ENCODE data around the gene LSM12. TPM values are rescaled to one million over a fixed set of nuclear protein-coding genes. Genes with fewer than 3 reads are reported as not detected.
A peak's percentile ranks its signal among the peaks of the same experiment; 100 is the strongest.

Gene LSM12
- polyA plus RNA-seq, 1 experiment = 57.5 TPM

GRCh38 chr17:43988301-43988700 lies 78.2 kb downstream of the LSM12 start:
- no peak overlapping the region for H3K27ac ChIP-seq (ENCODE audit: low read depth, low read length)
- DNase-seq (ENCODE audit: low read depth, low spot score) = no peak
- ChIA-PET POLR2A (no interaction called here), CTCF (interaction anchor here (1.0 kb wide), 1 partner anchor 44 kb away, joined by 6 read pairs; no protein-coding TSS in a partner anchor)
- peaks cover 26% of the 10 kb centered on the region for H3K27me3 ChIP-seq (ENCODE audit: control insufficient read depth, insufficient read depth, low read length)
- no peaks in the 10 kb centered on the region; the same call in 1 of the 2 replicates for H3K9me3 ChIP-seq (ENCODE audit: control insufficient read depth, insufficient read depth, low read length)
- no peak for TF ChIP-seq CTCF (IDR thresholded peaks at IDR 0.05; ENCODE audit: low read depth, low read length)
- H3K4me3 ChIP-seq (ENCODE audit: low read depth, low read length) = no peak overlapping the region

GRCh38 chr17:43987131-43988021 lies 79.1 kb downstream of the LSM12 start:
- POLR2A ChIA-PET = no interaction called here
- Histone ChIP-seq H3K27me3 (ENCODE audit: control insufficient read depth, insufficient read depth, low read length) (peaks cover 36% of the 10 kb centered on the region), H3K9me3 (ENCODE audit: control insufficient read depth, insufficient read depth, low read length) (no peaks in the 10 kb centered on the region; the same call in 1 of the 2 replicates), H3K4me3 (ENCODE audit: low read depth, low read length) (no peak overlapping the region), H3K27ac (ENCODE audit: low read depth, low read length) (no peak overlapping the region)
- DNase-seq (ENCODE audit: low read depth, low spot score) = no peak
- CTCF ChIA-PET = interaction anchor here (0.6 to 2.0 kb wide), 3 partner anchors 9 to 45 kb away, joined by 3 to 6 read pairs (median 3); partner anchors contain the start of gene PPY
- no peak for TF ChIP-seq CTCF (IDR thresholded peaks at IDR 0.05; ENCODE audit: low read depth, low read length)

- Histone ChIP-seq H3K9me3 (ENCODE audit: control insufficient read depth, insufficient read depth, low read length) (no peaks in the 10 kb centered on the region; the same call in 1 of the 2 replicates), H3K27me3 (ENCODE audit: control insufficient read depth, insufficient read depth, low read length) (peaks cover 43% of the 10 kb centered on the region), H3K4me3 (ENCODE audit: low read depth, low read length) (no peak overlapping the region), H3K27ac (ENCODE audit: low read depth, low read length) (no peak overlapping the region)
- no peak for TF ChIP-seq CTCF (IDR thresholded peaks at IDR 0.05; ENCODE audit: low read depth, low read length)
- ChIA-PET CTCF (interaction anchor here (1.1 to 2.0 kb wide), 2 partner anchors 42 to 44 kb away, joined by 3 to 6 read pairs; partner anchors contain the start of gene PPY), POLR2A (no interaction called here)
- no peak for DNase-seq (ENCODE audit: low read depth, low spot score)
These were observed 80.1 kb downstream of the LSM12 start for GRCh38 chr17:43986225-43986981.

- no peak overlapping the region for H3K27ac ChIP-seq (ENCODE audit: low read depth, low read length)
- ChIA-PET POLR2A (interaction anchor here (0.5 kb wide), 1 partner anchor 27 kb away, joined by 3 read pairs; no protein-coding TSS in a partner anchor), CTCF (interaction anchor here (0.7 to 1.6 kb wide), 2 partner anchors 9 to 106 kb away, joined by 3 to 5 read pairs; no protein-coding TSS in a partner anchor)
- H3K4me3 ChIP-seq (ENCODE audit: low read depth, low read length) = peak overlapping the region; percentile 39; the same call in 1 of the 2 replicates
- H3K9me3 ChIP-seq (ENCODE audit: control insufficient read depth, insufficient read depth, low read length) = no peaks in the 10 kb centered on the region; the same call in 1 of the 2 replicates
- DNase-seq (ENCODE audit: low read depth, low spot score) = no peak
- peaks cover 52% of the 10 kb centered on the region for H3K27me3 ChIP-seq (ENCODE audit: control insufficient read depth, insufficient read depth, low read length)
- TF ChIP-seq CTCF (IDR thresholded peaks at IDR 0.05; ENCODE audit: low read depth, low read length) = no peak
These were observed 82.0 kb downstream of the LSM12 start for GRCh38 chr17:43984521-43984920.

Small RNA genes lying within 50 kb of the gene (small RNA-seq; reads per million reads assigned to genes)
- not detected for gene RF00012 (ENCODE audit: insufficient read length, low read depth)

Other genes starting within 250 kb of the LSM12 start
- gene MPP3, start 233.5 kb downstream of the LSM12 start, polyA plus RNA-seq (2011; rRNA removed) = 4.5 and 4.7 TPM in 2 replicates
- not detected in 2 replicates for gene CD300LG, start 219.5 kb downstream of the LSM12 start, polyA plus RNA-seq (2011; rRNA removed)
- 2.4 and 2.5 TPM in 2 replicates for gene MPP2, start 159.1 kb downstream of the LSM12 start, polyA plus RNA-seq (2011; rRNA removed)
- not detected in 2 replicates for gene PPY, start 124.2 kb downstream of the LSM12 start, polyA plus RNA-seq (2011; rRNA removed)
- gene PYY, start 112.7 kb downstream of the LSM12 start, polyA plus RNA-seq (2011; rRNA removed) = not detected in 2 replicates
- 0.93 and 1.1 TPM in 2 replicates for gene NAGS, start 62.0 kb downstream of the LSM12 start, polyA plus RNA-seq (2011; rRNA removed)
- gene TMEM101, start 51.7 kb downstream of the LSM12 start, polyA plus RNA-seq (2011; rRNA removed) = 31.3 and 35.5 TPM in 2 replicates
- 69.8 and 87.4 TPM in 2 replicates for gene G6PC3, start 4.1 kb upstream of the LSM12 start, polyA plus RNA-seq (2011; rRNA removed)
- gene HDAC5, start 57.0 kb upstream of the LSM12 start, polyA plus RNA-seq (2011; rRNA removed) = 21.3 and 36.7 TPM in 2 replicates
- 0.86 and 0.97 TPM in 2 replicates for gene HROB, start 75.3 kb upstream of the LSM12 start, polyA plus RNA-seq (2011; rRNA removed)
- gene ASB16, start 104.0 kb upstream of the LSM12 start, polyA plus RNA-seq (2011; rRNA removed) = not detected in 2 replicates
- gene TMUB2, start 120.3 kb upstream of the LSM12 start, polyA plus RNA-seq (2011; rRNA removed) = 34.3 and 37.1 TPM in 2 replicates
- 44.1 and 51.6 TPM in 2 replicates for gene ATXN7L3, start 133.2 kb upstream of the LSM12 start, polyA plus RNA-seq (2011; rRNA removed)
- gene UBTF, start 153.0 kb upstream of the LSM12 start, polyA plus RNA-seq (2011; rRNA removed) = 26.6 and 30.0 TPM in 2 replicates
- not detected in 2 replicates for gene SLC4A1, start 201.5 kb upstream of the LSM12 start, polyA plus RNA-seq (2011; rRNA removed)
- gene RUNDC3A, start 241.9 kb upstream of the LSM12 start, polyA plus RNA-seq (2011; rRNA removed) = 0.11 TPM in 1 of 2 replicates, not detected in the other

All from AG04450 (cell line).